T-helper 22 cell (primary cell): ENCODE measurements around the gene NIPAL3.

ENCODE experiments used
- DNase-seq: peaks from one replicate; pipeline ENCODE4 v3.0.0-alpha.2; 2020; ENCODE audit warnings: low read depth

The NIPAL3 gene

DNA sequence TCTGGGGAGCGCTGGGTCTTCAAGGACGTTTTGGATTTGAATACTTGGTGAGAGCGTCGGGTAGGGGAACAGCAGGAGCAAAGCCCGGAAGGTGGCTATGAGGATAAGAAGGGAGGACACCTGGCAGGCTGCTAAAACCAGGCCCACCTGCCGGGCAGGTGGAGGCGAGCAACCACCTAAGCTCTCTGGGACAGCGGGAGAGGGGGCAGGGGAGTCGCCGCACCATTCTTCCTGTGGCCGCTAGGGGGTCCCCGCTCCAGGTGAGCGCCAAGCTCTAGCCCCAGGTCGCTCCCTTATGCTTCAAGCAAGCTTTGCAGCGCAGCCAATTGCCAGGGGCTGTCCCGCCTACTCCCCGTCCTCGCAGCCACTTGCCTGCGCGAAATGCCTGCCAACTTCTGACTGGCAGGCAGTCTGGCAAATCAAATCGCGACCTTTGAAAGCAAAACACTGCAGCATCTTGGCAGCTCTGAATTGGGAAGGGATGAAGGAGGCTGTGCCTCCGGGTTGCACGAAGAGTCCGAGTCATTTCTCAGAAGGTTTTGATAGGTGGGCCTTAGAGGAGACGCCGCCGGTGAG lies at the start of gene NIPAL3:
Gene NIPAL3 (plus strand): TSS at position 469 of the 576 bp plus-strand sequence. CDS start 3,746 bp downstream, outside the sequence.
- DNase-seq: peak; percentile 97

- no peak for DNase-seq
These were observed 48.9 kb upstream of the NIPAL3 start for GRCh38 chr1:24366707-24367106.

- DNase-seq: no peak
These were observed 46.4 kb upstream of the NIPAL3 start for GRCh38 chr1:24369199-24369598.

- no peak for DNase-seq
These were observed 45.8 kb upstream of the NIPAL3 start for GRCh38 chr1:24369801-24370200.

DNA sequence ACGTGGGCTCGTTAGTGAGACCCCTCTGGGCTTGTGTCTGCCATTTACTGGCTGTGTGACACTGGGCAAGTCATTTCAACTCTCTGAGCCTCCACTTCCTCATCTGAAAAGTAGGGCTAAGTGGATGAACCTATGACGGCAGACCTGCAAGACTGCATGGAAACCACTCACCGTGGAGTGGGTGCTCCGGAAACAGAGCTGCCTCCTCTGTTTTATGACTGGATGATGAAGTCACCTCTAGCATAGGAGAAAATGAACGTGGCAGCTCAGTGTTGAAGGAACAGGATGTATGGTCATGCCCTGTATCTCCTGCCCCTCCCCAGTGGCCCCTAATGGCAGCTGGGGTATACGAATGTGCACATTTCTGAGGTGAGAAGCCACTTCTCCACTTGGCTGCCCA lies 42.6 kb upstream of the NIPAL3 start:
- DNase-seq: no peak

DNA sequence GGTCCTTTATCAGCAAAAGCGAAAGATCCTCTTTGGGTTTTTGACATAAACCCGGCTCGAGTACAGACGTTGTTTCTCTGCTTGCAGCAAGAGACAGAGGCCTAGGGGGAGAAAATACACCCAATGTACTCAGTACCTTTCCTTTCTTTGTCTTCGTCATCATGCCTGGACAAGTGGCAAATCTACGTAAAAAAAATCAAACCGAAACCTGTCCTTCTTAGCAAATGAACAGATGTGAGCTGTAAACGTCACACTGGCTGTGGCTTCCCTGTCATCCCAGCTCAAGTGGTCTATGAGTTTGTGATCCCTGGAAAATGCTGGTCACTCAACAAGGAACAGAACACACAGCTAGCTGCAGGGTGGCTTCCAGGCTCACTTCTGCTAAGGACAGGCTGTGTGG lies 41.9 kb upstream of the NIPAL3 start:
- DNase-seq: no peak

GRCh38 chr1:24374891-24375786 lies 40.5 kb upstream of the NIPAL3 start:
- no peak for DNase-seq

- no peak for DNase-seq
These were observed 35.8 kb upstream of the NIPAL3 start for GRCh38 chr1:24379733-24380315.

DNA sequence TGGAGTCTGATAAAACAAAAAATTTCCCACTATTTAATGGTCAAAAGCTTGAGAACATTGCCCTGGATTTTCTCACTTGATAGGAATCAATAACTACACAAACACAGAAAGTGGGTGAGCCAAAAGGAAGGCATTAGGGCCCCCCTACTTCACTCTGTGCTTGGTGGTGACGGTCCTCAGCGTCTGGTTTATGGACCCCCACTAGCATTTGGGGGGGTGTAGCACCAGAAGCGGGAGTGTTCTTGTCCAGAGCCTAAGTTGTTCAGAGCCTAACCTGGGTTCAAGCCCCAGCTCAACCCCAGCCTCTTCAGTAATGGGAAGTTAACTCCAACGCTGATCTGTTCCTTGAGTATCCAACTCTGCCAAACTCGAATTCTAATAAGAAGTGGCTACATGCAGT lies 35.1 kb upstream of the NIPAL3 start:
- no peak for DNase-seq

GRCh38 chr1:24381256-24381655 lies 34.3 kb upstream of the NIPAL3 start:
- no peak for DNase-seq

- DNase-seq: no peak
These were observed 33.4 kb upstream of the NIPAL3 start for GRCh38 chr1:24382165-24382577.

DNA sequence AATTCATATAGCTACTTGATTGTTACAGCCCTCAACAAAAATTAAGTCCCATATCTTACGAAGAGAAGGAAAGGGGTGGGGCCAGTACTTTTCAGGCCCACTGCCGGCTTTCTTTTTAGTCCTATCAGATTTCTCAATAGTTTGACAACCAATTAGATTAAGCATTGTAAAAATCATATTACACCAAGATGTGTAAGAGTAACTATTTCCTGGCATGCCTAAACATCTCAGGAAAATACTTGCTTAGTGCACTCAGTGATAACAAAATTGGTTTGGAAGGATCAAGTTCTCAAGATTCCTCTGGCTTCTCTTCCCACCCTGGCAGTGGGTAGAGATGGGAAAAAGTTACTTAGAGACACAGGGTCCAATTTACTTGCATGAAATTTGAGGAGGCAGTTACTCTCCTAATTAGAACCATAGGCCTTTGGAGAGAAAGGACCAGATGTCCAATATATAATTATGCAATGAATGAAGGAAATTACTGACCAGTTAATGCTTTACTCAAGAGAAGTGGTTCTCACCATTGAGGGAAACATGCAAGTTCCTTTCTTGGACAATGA lies 32.1 kb upstream of the NIPAL3 start:
- DNase-seq: no peak

DNA sequence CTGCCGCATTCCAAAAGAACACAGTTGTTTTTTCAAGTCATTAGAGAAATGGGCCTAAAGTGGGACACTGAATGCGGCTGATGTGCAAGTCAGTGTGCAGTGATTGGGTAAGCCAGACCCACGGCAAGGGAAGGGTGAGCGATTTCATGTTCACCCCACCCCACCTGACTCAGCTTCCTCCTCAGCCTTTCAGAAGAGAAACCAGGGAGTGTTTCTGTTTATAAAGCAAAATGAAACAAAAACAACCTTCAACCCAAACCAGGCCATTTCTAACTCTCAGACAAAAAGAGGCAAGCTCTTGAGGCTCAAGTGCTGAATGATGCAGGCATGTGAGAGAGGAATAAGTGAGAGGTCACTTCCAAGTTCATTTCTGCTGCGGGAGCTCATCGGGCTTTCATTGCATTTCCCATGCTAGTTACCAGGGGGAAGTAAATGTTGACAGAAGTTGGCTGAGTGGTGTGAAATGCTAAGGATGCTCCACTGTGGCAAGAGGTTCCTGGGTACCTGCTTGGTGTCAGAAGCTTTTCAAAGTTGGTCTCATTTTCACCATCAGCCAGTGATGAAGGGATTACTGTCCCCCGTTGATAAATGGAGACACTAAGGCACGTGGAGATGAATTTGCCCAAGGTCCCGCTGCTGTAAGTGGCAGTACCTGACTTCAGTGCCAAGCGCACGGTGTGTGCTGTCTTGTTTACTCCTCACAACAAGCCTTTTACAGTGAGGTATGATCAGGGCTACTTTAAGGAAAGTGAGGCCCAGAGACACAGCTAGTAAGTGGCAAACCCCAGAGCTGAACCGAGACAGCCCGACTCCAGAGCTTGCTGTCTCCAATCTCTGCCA lies 31.1 kb upstream of the NIPAL3 start:
- no peak for DNase-seq

GRCh38 chr1:24385160-24385940 lies 30.3 kb upstream of the NIPAL3 start:
- no peak for DNase-seq

GRCh38 chr1:24386241-24386640 lies 29.4 kb upstream of the NIPAL3 start:
- no peak for DNase-seq

DNA sequence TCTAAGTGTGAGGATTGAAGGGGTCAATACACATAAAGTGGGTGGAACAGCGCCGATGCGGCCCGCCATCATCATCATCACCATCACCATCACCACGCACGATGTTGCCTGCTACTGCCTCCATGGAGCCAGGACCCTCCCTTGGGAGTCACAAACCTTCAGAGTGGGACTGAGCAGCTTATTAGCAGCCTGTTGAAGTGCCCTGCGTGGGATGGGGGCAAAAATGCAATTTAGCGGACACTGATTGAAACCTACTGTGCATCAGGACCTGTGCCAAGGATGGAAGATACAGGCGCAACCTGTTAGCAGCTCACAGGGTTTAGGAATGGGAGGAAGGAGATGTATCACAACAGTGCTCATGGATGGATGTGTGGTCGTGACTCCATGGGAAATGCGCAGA lies 28.7 kb upstream of the NIPAL3 start:
- no peak for DNase-seq

GRCh38 chr1:24387636-24388175 lies 27.9 kb upstream of the NIPAL3 start:
- no peak for DNase-seq

GRCh38 chr1:24388331-24388885 lies 27.2 kb upstream of the NIPAL3 start:
- DNase-seq: no peak

GRCh38 chr1:24389231-24389678 lies 26.3 kb upstream of the NIPAL3 start:
- no peak for DNase-seq
